H1 (cell line): ENCODE data around the gene FOXD3.

Experiments used
- CTCF ChIP-seq, 3 experiments: IDR thresholded peaks; 1 replicate in 2 of 3; 2 replicates in 1 of 3; pipeline versions ENCODE4 v1.5.1 to v1.6.1; 2011; ENCODE audit warnings: low read length in 3 of 3, mild to moderate bottlenecking in 3 of 3, inconsistent platforms in 2 of 3, low read depth in 1 of 3, moderate library complexity in 1 of 3; ENCODE audit not compliant: insufficient read depth in 1 of 3; ENCODE audit errors: control extremely low read depth in 1 of 3
- EP300 ChIP-seq, 2 experiments: IDR thresholded peaks; 1 replicate in 1 of 2; 2 replicates in 1 of 2; pipeline ENCODE4 v1.6.1; 2011 to 2012; ENCODE audit warnings: low read depth in 2 of 2, low read length in 2 of 2, mild to moderate bottlenecking in 2 of 2, borderline replicate concordance in 1 of 2, inconsistent platforms in 1 of 2, moderate library complexity in 1 of 2
- FOSL1 ChIP-seq: IDR thresholded peaks from 2 replicates; pipeline ENCODE4 v1.6.1; 2011; ENCODE audit warnings: mild to moderate bottlenecking, low read depth, low read length, moderate library complexity; ENCODE audit not compliant: insufficient read depth
- KDM1A ChIP-seq: fragments of 200-600, 300-600 bp; sonication (generic); IDR thresholded peaks from 2 replicates; pipeline ENCODE4 v1.7.1; 2016; ENCODE audit warnings: mild to moderate bottlenecking, low read length, borderline replicate concordance
- MAX ChIP-seq: IDR thresholded peaks from 2 replicates; pipeline ENCODE4 v1.6.1; 2012; ENCODE audit warnings: inconsistent platforms
- PHF8 ChIP-seq: fragments of 200-600 bp; sonication (generic); conservative IDR thresholded peaks from 2 replicates; pipeline ENCODE4 v1.7.1; 2012; ENCODE audit warnings: low read depth, mild to moderate bottlenecking, inconsistent platforms, low read length, moderate library complexity
- POLR2A ChIP-seq, 2 experiments: IDR thresholded peaks; 1 replicate in 1 of 2; 2 replicates in 1 of 2; pipeline ENCODE4 v1.6.1; 2011; ENCODE audit warnings: low read depth in 2 of 2, low read length in 2 of 2, mild to moderate bottlenecking in 2 of 2; ENCODE audit errors: control extremely low read depth in 1 of 2
- RBBP5 ChIP-seq: IDR thresholded peaks from 2 replicates; pipeline ENCODE4 v1.7.1; 2012; ENCODE audit warnings: low read depth, mild to moderate bottlenecking, inconsistent platforms, low read length, moderate library complexity, borderline replicate concordance
- RFX5 ChIP-seq: IDR thresholded peaks from 2 replicates; pipeline ENCODE4 v1.6.1; 2011; ENCODE audit warnings: low read depth, low read length, improper control_type of control experiment, borderline replicate concordance
- TAF1 ChIP-seq: IDR thresholded peaks from 2 replicates; pipeline ENCODE4 v1.6.1; 2011; ENCODE audit warnings: mild to moderate bottlenecking, low read depth, low read length
- YY1 ChIP-seq: IDR thresholded peaks from 2 replicates; pipeline ENCODE4 v1.6.1; 2011; ENCODE audit warnings: low read depth, mild to moderate bottlenecking, low read length
- ZNF274 ChIP-seq: IDR thresholded peaks from 2 replicates; pipeline ENCODE4 v1.7.0; 2012; ENCODE audit warnings: low read length, borderline replicate concordance; ENCODE audit errors: extremely low read depth
- TF ChIP-seq, protein P1 (sequence below): IDR thresholded peaks from 2 replicates; pipeline ENCODE4 v1.6.1; 2011; ENCODE audit warnings: low read depth, mild to moderate bottlenecking, low read length; ENCODE audit not compliant: insufficient read depth
- TF ChIP-seq, protein P2 (sequence below): IDR thresholded peaks from 2 replicates; pipeline ENCODE4 v1.6.1; 2011; ENCODE audit warnings: low read length, improper control_type of control experiment

GRCh38 chr1:63328122-63328521 is 5.8 kb downstream of the FOXD3 start:
- TF ChIP-seq FOSL1: no peak
- no peak for TF ChIP-seq RBBP5
- TF ChIP-seq MAX: no peak
- TF ChIP-seq, protein P1, sequence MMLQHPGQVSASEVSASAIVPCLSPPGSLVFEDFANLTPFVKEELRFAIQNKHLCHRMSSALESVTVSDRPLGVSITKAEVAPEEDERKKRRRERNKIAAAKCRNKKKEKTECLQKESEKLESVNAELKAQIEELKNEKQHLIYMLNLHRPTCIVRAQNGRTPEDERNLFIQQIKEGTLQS: no peak
- no peak for TF ChIP-seq POLR2A (IDR thresholded peaks at IDR 0.05; ENCODE audit: control extremely low read depth in 1 of 2, low read depth in 2 of 2, low read length in 2 of 2)
- TF ChIP-seq CTCF (IDR thresholded peaks at IDR 0.05; ENCODE audit: control extremely low read depth in 1 of 3, insufficient read depth in 1 of 3, low read depth in 1 of 3, low read length in 3 of 3): no peak
- no peak for TF ChIP-seq ZNF274
- no peak for TF ChIP-seq YY1
- TF ChIP-seq RFX5: no peak
- no peak for TF ChIP-seq TAF1
- TF ChIP-seq EP300 (IDR thresholded peaks at IDR 0.05; ENCODE audit: borderline replicate concordance in 1 of 2, low read depth in 2 of 2, low read length in 2 of 2): no peak
- TF ChIP-seq PHF8: no peak
- TF ChIP-seq, protein P2, sequence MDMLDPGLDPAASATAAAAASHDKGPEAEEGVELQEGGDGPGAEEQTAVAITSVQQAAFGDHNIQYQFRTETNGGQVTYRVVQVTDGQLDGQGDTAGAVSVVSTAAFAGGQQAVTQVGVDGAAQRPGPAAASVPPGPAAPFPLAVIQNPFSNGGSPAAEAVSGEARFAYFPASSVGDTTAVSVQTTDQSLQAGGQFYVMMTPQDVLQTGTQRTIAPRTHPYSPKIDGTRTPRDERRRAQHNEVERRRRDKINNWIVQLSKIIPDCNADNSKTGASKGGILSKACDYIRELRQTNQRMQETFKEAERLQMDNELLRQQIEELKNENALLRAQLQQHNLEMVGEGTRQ: no peak
- TF ChIP-seq KDM1A: no peak
